Measurements from ENCODE around the gene DENND5B.
A peak's percentile ranks its signal among the peaks of the same experiment; 100 is the strongest.

DENND5B gene

GRCh38 chr12:31531893-31532292 lies 59.0 kb downstream of the DENND5B start:
- Mint-ChIP-seq H3K4me3 (no peak overlapping the region), H3K27ac (peak overlapping the region; percentile 7)
- no peak for TF ChIP-seq CTCF (IDR thresholded peaks at IDR 0.05)

GRCh38 chr12:31528095-31528494 lies 62.8 kb downstream of the DENND5B start:
- no peak for TF ChIP-seq CTCF (IDR thresholded peaks at IDR 0.05)
- no peak for DNase-seq
- H3K9me3 Mint-ChIP-seq = no peaks in the 10 kb centered on the region
- peak overlapping the region; percentile 29 for H3K27ac Mint-ChIP-seq
- no peak overlapping the region for H3K4me3 Mint-ChIP-seq
- H3K27me3 Mint-ChIP-seq (ENCODE audit: low read depth, poor library complexity) = no peaks in the 10 kb centered on the region
- H3K4me1 Mint-ChIP-seq = peaks cover 71% of the 10 kb centered on the region
- H3K36me3 Mint-ChIP-seq (ENCODE audit: low read depth) = peaks cover 21% of the 10 kb centered on the region

More at GRCh38 chr12:31531893-31532292, 59.0 kb downstream of the DENND5B start:
- DNase-seq = no peak
- Mint-ChIP-seq H3K36me3 (ENCODE audit: low read depth) (peaks cover 49% of the 10 kb centered on the region), H3K4me1 (peaks cover 38% of the 10 kb centered on the region), H3K9me3 (peaks cover 21% of the 10 kb centered on the region), H3K27me3 (ENCODE audit: low read depth, poor library complexity) (no peaks in the 10 kb centered on the region)

- Mint-ChIP-seq H3K4me3 (no peak overlapping the region), H3K27ac (peak overlapping the region; percentile 96), H3K9me3 (no peaks in the 10 kb centered on the region), H3K36me3 (ENCODE audit: low read depth) (peaks cover 15% of the 10 kb centered on the region), H3K4me1 (peaks cover 73% of the 10 kb centered on the region), H3K27me3 (ENCODE audit: low read depth, poor library complexity) (no peaks in the 10 kb centered on the region)
- no peak for DNase-seq
- no peak for TF ChIP-seq CTCF (IDR thresholded peaks at IDR 0.05)
These were observed 63.9 kb downstream of the DENND5B start for GRCh38 chr12:31527083-31527482.

GRCh38 chr12:31526158-31526546 lies 64.8 kb downstream of the DENND5B start:
- Mint-ChIP-seq H3K4me3 (peak overlapping the region; percentile 20), H3K4me1 (peaks cover 80% of the 10 kb centered on the region), H3K27ac (peak overlapping the region; percentile 96)

GRCh38 chr12:31525496-31526157 lies 65.3 kb downstream of the DENND5B start:
- TF ChIP-seq CTCF (IDR thresholded peaks at IDR 0.05) = no peak
- Mint-ChIP-seq H3K27ac (peak overlapping the region; percentile 96), H3K36me3 (ENCODE audit: low read depth) (peaks cover 11% of the 10 kb centered on the region), H3K4me3 (no peak overlapping the region), H3K9me3 (no peaks in the 10 kb centered on the region), H3K27me3 (ENCODE audit: low read depth, poor library complexity) (no peaks in the 10 kb centered on the region), H3K4me1 (peaks cover 86% of the 10 kb centered on the region)
- DNase-seq = no peak

More at GRCh38 chr12:31526158-31526546, 64.8 kb downstream of the DENND5B start:
- Mint-ChIP-seq H3K9me3 (no peaks in the 10 kb centered on the region), H3K36me3 (ENCODE audit: low read depth) (peaks cover 11% of the 10 kb centered on the region), H3K27me3 (ENCODE audit: low read depth, poor library complexity) (no peaks in the 10 kb centered on the region)
- DNase-seq = no peak
- TF ChIP-seq CTCF (IDR thresholded peaks at IDR 0.05) = no peak
